ENCODE measurements around the gene GNAO1.

The GNAO1 gene

DNA sequence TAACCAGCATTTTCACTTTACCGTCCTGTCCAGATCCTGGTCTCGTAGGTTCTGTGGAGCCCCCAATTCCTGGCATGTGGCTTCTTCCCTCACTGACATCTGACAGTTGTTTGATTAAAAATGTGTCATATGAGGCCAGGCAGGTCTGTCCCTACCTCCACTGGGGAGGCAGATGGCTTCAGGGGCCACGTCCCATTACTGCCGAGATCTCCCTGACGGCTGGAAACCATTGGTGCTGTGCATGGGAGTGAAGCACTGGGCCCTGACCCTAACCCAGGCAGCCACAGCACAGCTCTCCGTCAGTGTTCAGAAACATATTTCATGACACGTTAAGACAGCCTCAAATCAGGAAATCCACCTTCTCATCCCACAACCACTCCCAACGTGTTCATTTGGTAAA lies 77.5 kb downstream of the GNAO1 start:
- DNase-seq = no peak

DNA sequence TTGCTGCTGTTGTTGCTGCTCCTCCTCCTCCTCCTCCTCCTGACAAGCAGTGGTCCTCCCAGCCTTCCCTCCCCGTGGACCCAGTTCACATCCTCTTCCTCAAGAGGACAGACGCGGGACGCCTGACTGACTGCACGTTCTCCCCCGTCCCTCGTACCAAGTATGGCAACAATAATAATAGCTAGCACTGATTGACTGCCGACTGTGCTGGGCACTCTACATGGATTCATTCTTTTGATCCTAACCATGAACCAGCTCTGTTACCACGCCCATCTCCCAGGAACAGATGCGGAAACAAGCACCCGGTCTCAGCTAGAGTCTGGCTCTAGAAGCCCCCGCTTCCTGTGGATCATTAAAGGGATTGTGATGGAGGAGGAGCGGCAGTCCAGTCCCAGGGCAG lies 78.0 kb downstream of the GNAO1 start:
- DNase-seq = no peak

DNA sequence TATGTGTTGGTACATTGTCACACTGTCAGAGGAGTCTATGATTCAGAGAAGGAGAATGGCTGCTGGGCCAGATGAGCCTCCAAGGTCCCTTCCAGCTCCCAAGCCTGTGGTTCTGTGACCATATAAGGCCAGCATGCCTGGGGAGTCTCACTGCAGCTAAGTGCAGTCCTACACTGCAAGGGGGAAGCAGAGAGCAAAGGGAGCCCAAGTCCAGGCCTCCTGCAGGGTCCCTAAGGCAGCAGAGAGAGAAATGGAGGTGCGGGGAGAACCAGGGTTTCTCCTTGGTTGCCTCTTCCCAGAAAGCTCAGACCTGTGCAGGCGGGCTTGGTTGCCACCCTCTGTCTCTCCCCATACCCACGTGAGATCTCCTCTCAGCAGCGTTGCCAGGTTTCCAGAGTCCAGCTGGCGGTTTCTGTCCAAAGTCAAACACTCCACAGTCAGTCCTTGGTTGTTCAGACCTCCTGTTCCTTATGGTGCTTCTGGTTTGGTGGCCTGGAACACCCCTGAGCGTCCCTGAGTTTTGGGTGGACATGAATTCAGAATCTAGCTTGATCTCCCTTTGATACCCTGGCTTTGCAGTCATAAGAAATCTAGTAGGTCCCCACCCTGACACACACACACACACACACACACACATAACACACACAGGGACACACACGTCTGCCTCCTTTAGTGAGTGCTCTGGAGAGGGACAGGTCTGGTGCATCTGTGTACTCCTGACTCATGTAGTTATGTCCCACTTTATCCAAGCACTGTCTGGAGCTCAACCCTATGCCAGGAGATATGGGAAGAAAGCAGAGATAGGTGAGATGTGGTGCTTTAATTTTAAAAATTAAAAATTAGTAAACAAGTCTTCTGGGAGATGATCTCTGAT lies 78.8 kb downstream of the GNAO1 start:
- DNase-seq = peak; percentile 76

- DNase-seq = no peak
Observed at GRCh38 chr16:56270828-56271227, 79.5 kb downstream of the GNAO1 start.

DNA sequence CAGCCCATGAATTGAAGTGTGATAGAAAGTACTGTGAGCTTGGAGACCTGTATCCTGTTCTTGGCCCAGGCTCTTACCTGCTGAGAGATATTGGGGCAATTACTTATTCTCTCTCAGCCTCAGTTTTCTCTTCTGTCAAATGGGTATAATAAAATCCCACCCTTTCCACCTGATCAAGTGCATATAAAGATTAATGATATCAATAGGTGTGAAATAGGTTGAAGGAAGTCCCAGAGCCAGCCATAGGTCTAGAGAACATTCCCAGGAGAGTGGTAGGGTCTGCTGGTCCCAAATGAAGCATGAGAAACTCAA lies 81.2 kb downstream of the GNAO1 start:
- no peak for DNase-seq

DNA sequence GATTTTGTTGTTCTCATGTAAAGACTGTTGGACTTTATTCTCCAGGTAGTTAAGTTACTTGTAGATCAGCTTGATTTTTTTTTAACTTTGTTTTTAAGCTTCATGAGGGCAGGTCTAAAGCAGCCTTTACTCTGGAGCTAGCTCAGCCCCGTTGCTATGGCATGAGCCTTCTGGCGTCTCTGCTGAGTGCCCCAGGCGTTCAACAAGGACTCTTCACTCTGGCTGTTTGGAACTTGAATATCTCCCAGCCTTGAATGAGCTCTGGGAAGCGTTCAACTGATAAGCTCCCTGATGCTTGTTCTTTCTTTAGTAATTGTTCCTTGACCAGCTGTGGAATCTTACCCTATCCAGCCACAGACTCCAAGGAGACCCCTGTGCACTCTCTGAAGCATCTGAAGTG lies 82.3 kb downstream of the GNAO1 start:
- no peak for DNase-seq

- DNase-seq = no peak
Observed at GRCh38 chr16:56274369-56274768, 83.1 kb downstream of the GNAO1 start.

GRCh38 chr16:56275076-56275475 lies 83.8 kb downstream of the GNAO1 start:
- no peak for DNase-seq

- DNase-seq = no peak
Observed at GRCh38 chr16:56275801-56276200, 84.5 kb downstream of the GNAO1 start.

DNA sequence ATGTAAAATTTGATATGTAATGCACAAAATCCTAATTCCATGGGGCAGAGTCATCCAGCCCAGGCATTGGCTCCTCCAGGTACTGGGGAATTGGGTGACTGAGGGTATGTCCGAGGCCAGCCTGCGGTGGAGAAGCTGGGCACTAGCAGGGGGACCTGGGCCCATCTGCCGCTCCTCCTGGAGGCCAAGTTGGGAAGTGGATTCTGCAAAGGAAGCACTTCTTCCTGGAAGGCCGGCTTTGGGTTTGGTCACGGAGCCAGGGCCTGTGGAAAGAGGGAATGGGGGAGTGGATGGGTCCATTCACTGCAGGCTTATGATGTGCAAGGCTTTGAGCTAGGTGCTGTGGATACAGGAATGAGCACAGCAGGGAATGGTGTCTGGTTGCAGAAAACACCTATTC lies 85.8 kb downstream of the GNAO1 start:
- DNase-seq = no peak

- DNase-seq = no peak
Observed at GRCh38 chr16:56278196-56278855, 87.0 kb downstream of the GNAO1 start.

DNA sequence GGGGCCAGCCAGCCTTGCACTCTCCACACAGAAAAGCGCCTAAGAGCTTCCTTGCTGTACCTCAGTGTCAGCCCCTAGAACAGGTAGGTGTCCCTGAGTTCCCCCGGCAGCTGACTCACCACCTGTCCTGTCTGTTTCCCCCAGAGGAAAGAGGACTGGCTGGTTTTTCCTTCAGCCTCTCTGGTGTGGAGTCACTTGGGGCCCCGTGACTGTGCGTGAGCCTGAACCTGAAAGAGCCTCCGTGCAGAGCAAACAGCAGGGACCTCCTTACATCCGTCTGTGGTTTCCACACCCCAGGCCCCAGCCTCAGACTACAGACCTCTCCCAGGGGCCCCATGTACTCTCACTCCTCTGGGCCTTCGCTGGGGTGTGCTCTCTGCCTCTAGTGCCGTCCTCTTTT lies 87.8 kb downstream of the GNAO1 start:
- DNase-seq = no peak

GRCh38 chr16:56279914-56280313 lies 88.6 kb downstream of the GNAO1 start:
- no peak for DNase-seq

- DNase-seq = no peak
Observed at GRCh38 chr16:56281249-56281805, 90.0 kb downstream of the GNAO1 start.

- DNase-seq = no peak
Observed at GRCh38 chr16:56282451-56282850, 91.2 kb downstream of the GNAO1 start.

DNA sequence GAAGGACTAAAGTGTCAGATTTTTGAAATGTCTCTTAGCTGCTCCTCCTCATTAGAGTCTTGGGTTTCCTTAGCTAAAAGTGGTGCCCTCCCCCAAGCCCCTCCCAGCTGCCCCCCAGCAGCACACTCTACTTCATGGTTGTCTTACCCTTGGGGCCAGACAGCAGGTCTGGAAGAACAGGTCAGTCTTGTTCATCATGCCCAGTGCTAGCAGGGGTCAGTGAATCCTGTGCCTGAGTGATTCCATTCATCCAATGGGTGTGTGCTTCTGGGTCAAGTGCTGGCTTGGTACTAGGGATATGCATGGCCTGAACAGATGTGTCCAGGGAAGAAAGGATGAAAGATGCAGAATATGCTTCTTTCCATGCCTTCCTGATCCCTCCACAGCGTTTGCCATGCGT lies 93.2 kb downstream of the GNAO1 start:
- no peak for DNase-seq

DNA sequence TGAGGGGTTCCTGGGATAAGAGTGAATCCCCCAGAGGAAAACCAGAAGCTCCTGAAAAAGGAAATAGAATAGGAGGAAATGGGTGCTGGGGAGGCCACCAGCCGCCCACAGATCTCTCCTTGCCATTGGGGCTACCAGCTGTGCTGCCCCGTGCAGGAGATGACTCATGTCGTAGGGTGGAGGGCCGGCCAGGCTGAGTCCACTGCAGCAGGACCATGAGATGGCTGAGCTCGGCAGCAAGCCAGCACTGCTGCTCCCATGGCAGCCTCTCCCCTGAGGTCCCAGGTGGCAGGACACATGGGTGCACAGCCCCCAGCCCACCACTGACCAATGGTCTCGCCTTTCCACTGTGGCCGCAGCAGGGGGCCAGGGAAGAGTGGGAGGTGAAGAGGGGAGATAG lies 95.5 kb downstream of the GNAO1 start:
- DNase-seq = peak; percentile 18

- no peak for DNase-seq
Observed at GRCh38 chr16:56288019-56288418, 96.7 kb downstream of the GNAO1 start.

- no peak for DNase-seq
Observed at GRCh38 chr16:56289416-56289815, 98.1 kb downstream of the GNAO1 start.

GRCh38 chr16:56289862-56290261 lies 98.6 kb downstream of the GNAO1 start:
- no peak for DNase-seq

DNA sequence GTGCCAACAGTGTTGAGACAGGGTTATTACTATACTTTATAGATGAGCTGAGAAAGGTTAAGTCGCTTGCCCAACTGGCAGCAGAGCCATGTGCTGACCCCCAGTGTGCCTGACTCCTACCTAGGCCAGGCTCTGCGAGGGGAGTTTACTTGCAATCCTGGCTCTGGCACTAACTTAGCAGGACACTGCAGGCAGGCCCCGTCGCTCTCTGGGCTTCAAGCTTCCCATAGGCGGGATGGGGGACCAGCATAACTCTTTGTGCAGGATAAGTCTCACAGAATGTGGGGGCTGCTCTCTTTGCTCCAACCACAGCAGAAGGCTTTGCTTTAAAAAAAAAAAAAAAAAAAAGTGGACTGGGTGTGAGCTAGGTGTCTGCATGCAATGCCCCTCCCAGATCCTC lies 102.7 kb downstream of the GNAO1 start:
- DNase-seq = no peak

DNA sequence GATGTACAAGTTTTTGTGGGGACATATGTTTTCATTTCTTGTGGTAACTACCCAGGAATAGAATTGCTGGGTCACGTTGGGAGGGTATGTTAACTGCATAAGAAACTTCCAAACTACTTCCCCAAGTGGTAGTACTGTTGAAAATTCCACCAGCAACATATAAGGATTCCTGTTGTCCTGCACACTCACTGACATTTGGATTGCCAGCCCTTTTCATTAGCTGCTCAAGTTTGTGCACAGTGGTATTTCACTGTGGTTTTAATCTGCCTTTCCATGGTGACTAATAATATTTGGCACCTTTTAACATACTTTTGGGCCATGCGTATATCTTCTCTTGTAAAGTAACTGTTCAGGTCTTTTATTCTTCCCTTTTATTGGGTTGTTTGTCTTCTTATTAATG lies 103.3 kb downstream of the GNAO1 start:
- DNase-seq = peak; percentile 57

GRCh38 chr16:56295059-56295665 lies 103.9 kb downstream of the GNAO1 start:
- no peak for DNase-seq
